GM18907 (cell line): ENCODE data around the gene PCDHGB2.
A peak's percentile ranks its signal among the peaks of the same experiment; 100 is the strongest.
"Not testable (repeated sequence)": the region's sequence is repeated elsewhere in the genome, so short reads cannot be mapped to it uniquely, and the experiment has no call there.

Source experiments
- ATAC-seq: cut with Tn5 transposase; IDR thresholded peaks from one replicate; pipeline ENCODE4 v1.9.1; 2021; ENCODE audit warnings: mild to moderate bottlenecking, moderate library complexity; ENCODE audit not compliant: unreplicated experiment

The PCDHGB2 gene

DNA sequence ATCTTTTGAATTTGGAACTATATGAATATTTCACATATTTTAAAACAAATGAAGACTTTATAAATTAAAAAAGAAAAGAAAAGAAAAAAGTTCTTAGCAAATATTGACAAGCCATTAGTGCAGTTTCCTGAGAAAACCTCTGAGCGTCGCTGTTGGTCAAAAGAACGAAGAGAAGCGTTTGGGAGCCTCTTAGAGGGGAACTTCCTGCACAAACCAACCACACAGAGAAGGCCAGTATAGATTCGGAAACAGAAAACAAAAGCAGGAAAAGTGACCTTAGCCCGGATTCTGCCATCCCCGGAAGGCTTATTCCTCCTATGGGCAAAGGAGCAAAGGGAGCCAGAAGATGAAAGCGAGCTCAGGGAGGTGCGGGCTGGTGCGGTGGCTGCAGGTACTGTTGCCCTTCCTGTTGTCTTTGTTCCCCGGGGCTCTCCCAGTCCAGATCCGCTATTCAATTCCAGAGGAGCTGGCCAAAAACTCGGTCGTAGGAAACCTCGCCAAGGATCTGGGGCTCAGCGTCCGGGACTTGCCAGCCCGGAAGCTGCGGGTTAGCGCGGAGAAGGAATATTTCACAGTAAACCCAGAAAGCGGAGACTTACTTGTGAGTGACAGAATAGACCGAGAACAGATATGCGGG lies at the start of gene PCDHGB2:
PCDHGB2 (plus strand) TSS at position 205 of the 637 bp plus-strand sequence; CDS start at position 347, 142 bp downstream.
- peak; percentile 48 for ATAC-seq

DNA sequence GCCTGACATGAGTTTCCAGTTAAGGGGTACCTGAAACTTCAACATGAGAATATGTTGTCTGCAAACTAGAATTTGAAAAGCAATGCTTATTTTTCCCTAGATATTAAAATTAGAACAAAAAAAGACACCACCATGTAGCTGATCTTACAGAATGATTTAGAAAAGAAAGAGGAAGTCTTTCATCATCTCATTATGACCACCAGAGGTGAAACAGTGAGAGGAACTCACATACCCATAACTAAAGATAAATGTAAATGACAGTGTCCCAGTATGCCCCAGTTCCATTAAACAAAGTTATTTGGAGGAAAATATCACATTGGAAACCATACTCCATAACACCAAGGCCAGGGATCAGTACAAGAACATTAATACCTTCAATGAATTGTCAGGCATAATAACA lies 46.1 kb upstream of the PCDHGB2 start:
- ATAC-seq = no peak

DNA sequence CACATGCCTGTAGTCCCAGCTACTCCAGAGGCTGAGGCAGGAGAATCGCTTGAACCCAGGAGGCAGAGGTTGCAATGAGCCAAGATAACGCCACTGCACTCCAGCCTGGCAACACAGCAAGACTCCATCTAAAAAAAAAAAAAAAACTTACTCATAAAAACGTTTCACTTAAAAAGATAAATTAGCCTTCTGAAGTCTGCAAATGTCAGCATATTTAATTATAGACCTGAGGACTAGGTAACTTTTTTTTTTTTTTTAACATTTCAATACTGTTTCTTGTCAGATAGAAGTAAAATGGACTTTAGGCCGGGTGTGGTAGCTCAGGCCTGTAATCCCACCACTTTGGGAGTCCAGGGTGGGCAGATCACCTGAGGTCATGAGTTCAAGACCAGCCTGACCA lies 42.8 kb upstream of the PCDHGB2 start:
- ATAC-seq = not testable (repeated sequence)

DNA sequence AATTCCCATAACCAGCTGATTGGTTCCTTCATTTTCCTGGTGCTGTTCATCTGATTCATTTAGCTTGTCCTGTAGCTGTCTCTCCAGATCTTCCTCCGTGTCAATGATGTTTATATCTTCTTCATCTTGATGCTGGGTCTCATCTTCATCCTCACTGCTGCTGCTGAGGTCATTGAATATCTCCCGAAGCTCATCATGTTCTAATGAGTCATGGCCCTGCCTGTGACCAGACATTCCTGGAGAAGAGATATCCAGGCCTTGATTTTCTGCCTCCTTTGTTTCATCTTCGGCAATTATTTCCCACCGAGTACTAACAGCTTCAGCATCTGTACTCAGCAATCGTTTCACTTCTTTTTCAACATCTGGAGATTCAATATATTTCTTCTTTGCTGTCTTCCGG lies 40.6 kb upstream of the PCDHGB2 start:
- ATAC-seq = no peak

DNA sequence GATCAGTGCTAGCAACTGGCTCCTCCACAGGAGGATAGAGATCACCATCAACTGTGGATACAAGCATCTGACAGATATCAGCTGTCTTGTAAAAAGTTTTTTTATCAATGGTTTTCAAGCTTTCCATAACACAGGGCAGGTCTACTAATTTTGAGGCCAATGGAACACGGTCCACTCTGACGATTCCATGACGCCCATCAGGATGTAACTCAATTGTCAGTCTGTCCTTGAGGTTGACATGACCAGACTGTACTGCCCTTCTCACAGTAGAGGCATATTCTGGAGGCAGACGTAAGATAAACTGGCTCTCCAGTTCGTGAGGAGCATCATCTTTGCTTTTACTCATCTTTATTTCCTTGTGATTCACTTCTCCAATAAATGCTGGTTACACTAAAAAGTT lies 40.1 kb upstream of the PCDHGB2 start:
- no peak for ATAC-seq

DNA sequence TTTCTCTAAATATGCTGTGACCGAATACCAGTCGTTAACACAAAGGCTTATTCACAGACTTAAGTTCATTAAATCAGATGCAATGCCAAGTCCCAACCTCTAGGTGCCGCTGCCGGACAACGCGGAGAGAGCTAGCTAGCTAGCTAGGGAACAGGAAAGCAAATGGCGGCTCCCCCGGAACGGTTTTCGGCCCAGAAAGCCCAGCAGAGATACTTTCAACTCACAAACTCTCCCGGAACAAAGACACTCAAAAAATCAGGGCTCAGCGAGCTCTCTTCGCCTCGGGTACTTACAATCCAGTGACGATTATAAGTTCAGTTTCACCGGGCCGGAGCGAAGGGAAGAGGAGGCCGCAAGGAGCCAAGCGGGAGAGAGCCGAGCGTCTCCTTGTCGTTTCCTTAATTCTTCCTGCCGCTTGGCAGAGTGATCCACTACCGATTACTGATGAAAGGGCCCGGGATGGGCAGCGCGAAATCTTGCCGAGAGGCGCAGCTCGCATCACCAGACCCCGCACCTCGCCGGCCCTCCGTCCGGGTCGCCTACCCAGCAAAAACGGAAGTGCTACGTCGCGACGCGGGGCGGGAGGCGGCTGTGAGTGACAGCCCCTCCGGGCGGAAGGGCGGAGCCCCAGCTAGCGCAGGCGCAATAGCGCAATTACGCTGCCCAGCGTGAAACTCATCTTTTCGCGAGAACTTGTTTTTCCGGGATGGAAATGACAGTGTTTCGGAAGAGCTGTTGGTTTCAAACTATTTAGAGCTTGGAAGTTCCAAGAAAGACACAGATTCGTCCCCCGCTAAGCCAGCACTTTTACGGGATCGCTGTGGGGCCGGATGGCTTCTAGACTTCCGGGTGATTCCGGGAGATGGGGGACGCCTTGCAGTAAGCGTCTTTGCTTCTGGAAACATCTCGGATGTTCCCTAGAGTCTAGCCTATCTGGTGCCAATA lies 39.3 kb upstream of the PCDHGB2 start, which contains the start of gene TAF7:
TAF7 (minus strand) TSS at position 560 of the 945 bp plus-strand sequence. CDS start 740 bp downstream, outside the sequence.
- peak; percentile 98 for ATAC-seq

DNA sequence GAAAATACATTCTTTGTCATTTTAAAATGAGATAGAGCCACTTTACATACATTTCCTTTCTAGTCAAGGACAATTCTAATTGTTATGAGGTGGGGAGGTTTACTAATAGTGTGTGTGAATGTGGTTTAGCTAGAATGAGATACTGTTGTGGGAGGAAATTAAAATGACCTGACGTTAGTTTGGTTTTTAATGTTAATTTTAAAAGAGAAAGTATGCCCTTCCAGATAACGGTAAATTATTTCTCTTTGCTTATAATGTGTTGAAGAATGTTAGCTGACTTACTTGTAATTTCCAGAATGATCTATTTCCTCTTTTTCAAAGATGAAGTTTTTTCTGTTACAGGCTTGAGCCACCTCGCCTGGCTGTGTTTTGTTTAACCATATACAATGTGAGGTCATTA lies 37.5 kb upstream of the PCDHGB2 start:
- ATAC-seq = no peak

DNA sequence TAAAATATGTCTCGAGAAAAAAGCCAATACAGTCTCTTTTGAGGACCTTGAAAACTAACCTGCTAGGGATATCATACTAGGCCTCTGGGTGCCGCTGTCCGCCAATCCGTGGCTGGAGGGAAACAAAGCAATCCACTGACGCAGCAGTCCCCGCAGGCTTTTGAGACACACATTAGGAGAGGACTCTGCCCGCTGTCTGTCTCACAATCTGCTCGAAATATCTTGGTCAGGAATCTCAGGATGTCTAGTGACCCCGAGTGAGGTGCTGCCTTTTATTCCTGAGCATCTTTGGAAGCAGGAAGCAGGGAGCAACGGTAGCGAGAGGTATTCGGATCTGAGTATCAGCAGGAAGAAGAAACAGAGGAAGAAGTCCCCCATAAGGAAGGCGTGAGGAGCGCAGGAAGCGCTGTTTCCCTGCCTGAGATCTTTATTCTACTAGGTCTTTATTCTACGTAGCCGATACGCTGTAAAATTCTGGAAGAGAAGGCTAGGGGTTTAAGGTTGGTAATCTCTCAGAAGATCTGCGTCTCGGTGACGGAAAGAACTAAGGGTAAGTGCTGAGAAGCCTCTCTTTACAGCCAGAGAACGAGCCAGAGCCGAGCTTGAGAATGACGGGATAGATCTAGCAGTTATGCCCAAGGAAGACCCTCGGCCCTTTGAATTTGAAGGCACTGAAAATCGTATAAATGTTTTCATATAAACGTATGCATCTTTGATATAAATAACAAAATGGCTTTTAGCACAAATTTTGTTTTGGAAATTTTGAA lies 33.5 kb upstream of the PCDHGB2 start:
- ATAC-seq = peak; percentile 82

DNA sequence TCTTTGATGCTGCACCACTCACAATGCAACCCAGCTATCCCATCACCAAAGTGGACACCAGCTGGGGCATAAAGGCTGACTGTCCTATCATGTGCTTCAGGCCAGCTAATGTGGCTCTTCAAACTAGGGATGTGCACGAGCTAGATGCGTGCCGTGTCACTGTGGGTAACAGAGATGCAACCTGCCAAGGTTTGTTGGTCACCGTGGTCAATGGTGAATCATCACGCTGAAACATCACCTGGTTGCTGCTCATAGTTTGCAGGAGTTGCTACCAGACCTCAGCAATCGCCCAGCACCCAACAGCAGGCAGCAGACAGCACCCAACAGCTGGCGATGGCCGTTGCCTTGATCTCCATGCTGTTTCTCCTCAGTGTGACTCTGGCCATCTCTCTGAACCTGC lies 31.6 kb upstream of the PCDHGB2 start:
- no peak for ATAC-seq

DNA sequence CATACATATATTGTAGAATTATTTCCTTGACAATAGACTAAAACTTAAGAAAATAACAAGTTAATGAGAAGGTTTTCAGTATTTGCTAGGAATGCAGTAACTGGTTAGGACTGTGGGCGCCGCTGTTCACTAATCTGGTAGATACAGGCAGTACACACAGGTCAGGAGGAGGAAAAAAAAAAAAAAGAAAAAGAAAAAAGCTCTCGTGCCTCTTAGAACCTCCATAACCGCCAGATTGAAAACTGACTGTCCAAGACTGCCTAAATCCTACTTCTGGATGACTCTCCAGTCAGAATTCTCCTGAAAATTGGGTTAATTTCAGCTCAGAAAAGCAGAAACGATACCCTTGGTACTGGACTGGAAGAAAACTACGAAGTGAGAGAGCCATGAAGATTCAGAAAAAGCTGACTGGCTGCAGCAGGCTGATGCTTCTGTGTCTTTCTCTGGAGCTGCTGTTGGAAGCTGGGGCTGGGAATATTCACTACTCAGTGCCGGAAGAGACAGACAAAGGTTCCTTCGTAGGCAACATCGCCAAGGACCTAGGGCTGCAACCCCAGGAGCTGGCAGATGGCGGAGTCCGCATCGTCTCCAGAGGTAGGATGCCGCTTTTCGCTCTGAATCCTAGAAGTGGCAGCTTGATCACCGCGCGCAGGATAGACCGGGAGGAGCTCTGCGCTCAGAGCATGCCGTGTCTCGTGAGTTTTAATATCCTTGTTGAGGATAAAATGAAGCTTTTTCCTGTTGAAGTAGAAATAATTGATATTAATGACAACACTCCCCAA lies 29.3 kb upstream of the PCDHGB2 start, which contains the start of gene PCDHGA1:
PCDHGA1 (plus strand) TSS at position 216 of the 782 bp plus-strand sequence.
- ATAC-seq = no peak

DNA sequence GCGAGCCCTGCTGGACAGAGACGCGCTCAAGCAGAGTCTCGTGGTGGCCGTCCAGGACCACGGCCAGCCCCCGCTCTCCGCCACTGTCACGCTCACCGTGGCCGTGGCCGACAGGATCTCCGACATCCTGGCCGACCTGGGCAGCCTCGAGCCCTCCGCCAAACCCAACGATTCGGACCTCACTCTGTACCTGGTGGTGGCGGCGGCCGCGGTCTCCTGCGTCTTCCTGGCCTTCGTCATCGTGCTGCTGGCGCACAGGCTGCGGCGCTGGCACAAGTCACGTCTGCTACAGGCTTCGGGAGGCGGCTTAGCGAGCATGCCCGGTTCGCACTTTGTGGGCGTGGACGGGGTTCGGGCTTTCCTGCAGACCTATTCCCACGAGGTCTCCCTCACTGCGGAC lies 27.2 kb upstream of the PCDHGB2 start:
- not testable (repeated sequence) for ATAC-seq

DNA sequence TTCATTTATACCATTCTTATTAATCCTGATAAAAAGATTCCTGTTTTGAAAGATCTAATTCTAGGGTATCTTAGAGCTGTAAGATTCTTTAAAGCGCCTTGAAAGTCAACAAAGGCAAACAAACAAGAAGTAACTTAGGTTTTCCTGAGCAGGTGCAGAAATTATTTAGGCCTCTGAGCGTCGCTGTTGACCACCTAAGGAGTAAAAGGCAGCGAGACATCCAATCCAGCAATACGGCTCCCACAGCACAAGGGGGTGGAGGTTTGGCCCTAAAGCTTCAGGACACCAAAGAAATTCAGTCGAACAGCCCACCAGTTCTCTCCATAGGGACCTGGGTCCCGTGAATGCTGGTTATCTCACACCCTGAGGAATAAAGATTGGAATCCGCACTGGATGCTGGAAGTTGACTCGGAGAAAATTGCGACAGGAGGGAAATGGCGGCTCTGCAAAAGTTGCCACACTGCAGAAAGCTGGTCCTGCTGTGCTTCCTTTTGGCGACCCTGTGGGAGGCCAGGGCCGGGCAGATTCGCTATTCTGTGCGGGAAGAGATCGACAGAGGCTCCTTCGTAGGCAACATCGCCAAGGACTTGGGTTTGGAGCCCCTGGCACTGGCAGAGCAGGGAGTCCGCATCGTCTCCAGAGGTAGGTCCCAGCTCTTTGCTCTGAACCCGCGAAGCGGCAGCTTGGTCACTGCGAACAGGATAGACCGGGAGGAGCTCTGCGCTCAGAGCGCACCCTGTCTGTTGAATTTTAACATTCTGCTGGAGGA lies 21.1 kb upstream of the PCDHGB2 start, which contains the start of gene PCDHGA2:
PCDHGA2 (plus strand) TSS at position 223 of the 769 bp plus-strand sequence.
- no peak for ATAC-seq

DNA sequence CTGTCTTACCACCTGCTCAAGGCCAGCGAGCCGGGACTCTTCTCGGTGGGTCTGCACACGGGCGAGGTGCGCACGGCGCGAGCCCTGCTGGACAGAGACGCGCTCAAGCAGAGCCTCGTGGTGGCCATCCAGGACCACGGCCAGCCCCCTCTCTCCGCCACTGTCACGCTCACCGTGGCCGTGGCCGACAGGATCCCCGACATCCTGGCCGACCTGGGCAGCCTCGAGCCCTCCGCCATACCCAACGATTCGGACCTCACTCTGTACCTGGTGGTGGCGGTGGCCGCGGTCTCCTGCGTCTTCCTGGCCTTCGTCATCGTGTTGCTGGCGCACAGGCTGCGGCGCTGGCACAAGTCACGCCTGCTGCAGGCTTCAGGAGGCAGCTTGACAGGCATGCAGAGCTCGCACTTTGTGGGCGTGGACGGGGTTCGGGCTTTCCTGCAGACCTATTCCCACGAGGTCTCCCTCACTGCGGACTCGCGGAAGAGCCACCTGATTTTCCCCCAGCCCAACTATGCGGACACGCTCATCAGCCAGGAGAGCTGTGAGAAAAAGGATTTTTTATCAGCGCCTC lies 18.9 kb upstream of the PCDHGB2 start:
- not testable (repeated sequence) for ATAC-seq

DNA sequence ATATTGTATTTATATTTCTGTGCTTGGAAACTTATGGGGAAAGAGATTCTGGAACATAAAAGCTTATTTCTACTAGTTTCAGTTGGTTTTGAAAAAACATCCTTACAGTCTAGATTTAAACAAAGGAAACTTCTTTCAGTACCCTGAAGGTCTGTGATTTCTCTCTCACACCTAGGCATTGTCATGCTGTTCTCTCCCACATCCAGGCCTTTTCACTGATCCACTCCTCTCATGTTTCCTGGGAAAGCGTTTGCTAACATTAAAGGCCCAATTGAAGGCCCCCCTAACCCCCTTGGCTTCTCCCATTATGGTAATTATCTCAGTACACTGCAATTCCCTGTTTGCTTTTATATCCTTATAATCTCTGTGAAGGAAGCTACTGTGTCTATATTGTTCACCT lies 17.0 kb upstream of the PCDHGB2 start:
- ATAC-seq = no peak

DNA sequence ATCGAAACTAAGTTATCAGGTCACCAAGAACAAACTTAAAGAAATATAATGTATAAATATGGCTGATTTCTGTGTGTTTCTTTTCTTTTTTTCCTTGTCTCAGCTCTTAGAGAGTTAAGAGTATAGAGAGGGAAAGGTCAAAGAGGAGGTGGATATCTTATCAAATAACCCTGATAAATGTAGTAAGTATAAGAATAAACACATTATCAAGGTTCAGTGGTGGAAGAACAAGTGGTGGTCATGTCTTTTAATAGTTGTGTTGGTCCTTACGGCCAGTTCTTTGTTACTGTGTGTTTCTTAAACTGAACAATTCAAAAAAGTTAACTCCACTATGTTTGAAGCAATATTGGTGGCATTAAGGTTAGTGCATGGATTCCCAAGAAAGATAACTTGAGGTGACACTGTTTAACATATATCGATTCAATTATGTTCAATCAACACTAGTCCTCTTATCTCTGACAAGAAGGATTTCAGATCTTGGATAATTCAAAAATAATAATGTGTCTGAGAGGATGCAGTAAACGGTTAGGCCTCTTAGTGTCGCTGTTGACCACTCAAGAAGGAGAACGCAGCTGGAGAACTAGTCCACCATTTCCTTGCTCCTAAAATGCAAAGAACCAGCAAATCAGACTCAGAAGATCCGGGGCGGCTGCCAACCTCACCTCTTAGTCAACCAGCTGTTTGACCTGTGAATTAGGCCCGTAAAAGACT lies 16.4 kb upstream of the PCDHGB2 start, which contains the start of gene PCDHGA3:
PCDHGA3 (plus strand) TSS at position 588 of the 711 bp plus-strand sequence. CDS start 205 bp downstream, outside the sequence.
- ATAC-seq = no peak

DNA sequence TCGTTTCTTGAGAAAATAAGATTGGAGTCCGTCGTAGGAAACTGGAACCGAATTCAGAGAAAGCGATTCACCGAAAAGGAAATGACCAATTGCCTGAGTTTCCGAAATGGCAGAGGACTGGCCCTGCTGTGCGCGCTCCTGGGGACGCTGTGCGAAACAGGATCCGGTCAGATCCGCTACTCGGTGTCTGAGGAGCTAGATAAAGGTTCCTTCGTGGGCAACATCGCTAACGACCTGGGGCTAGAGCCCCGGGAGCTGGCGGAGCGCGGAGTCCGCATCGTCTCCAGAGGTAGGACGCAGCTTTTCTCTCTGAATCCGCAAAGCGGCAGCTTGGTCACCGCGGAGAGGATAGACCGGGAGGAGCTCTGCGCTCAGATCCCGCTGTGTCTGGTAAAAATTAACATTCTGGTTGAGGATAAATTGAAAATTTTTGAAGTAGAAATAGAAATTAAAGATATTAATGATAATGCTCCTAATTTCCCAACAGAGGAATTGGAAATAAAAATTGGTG lies 15.8 kb upstream of the PCDHGB2 start:
- no peak for ATAC-seq

DNA sequence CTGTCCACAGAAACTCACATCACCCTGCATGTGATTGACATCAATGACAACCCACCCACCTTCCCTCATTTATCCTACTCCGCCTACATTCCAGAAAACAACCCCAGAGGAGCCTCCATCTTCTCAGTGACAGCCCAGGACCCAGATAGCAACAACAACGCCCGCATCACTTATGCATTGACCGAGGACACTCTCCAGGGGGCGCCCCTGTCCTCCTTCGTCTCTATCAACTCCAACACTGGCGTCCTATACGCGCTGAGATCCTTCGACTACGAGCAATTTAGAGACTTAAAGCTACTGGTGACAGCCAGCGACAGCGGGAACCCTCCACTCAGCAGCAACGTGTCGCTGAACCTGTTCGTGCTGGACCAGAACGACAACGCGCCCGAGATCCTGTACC lies 14.5 kb upstream of the PCDHGB2 start:
- ATAC-seq = no peak

DNA sequence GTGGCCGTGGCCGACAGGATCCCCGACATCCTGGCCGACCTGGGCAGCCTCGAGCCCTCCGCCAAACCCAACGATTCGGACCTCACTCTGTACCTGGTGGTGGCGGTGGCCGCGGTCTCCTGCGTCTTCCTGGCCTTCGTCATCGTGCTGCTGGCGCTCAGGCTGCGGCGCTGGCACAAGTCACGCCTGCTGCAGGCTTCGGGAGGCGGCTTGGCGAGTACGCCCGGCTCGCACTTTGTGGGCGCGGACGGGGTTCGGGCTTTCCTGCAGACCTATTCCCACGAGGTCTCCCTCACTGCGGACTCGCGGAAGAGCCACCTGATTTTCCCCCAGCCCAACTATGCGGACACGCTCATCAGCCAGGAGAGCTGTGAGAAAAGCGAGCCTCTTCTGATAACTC lies 13.8 kb upstream of the PCDHGB2 start:
- not testable (repeated sequence) for ATAC-seq
